Central memory CD8-positive, alpha-beta T cell (primary cell): Measurements from ENCODE around the gene FOXJ2.
A peak's percentile ranks its signal among the peaks of the same experiment; 100 is the strongest.

ENCODE experiments used
- ATAC-seq: fragments of 150-1000 bp; cut with Tn5 transposase; replicated peaks from 2 replicates; pipeline ENCODE4 v1.10.0; 2022; ENCODE audit warnings: mild to moderate bottlenecking, moderate FRiP score, moderate number of reproducible peaks; ENCODE audit not compliant: poor library complexity, severe bottlenecking; ENCODE audit errors: extremely low read depth
- DNase-seq, 2 donors: peaks; one replicate each; pipeline ENCODE4 v3.0.0; 2021; ENCODE audit warnings: low spot score in 2 of 2
- H3K27ac Mint-ChIP-seq: one replicate; pipeline ENCODE4 v1.8.0; 2022; ENCODE audit warnings: low read depth, mild to moderate bottlenecking, moderate library complexity, mixed read lengths
- H3K27me3 Mint-ChIP-seq: one replicate; pipeline ENCODE4 v1.8.0; 2022; ENCODE audit warnings: mixed read lengths
- H3K36me3 Mint-ChIP-seq: one replicate; pipeline ENCODE4 v1.8.0; 2022; ENCODE audit warnings: mild to moderate bottlenecking, moderate library complexity, mixed read lengths; ENCODE audit not compliant: insufficient read depth
- H3K4me1 Mint-ChIP-seq: one replicate; pipeline ENCODE4 v1.8.0; 2022; ENCODE audit warnings: mixed read lengths
- H3K4me3 Mint-ChIP-seq: one replicate; pipeline ENCODE4 v1.8.0; 2022; ENCODE audit warnings: mild to moderate bottlenecking, moderate library complexity, mixed read lengths
- H3K9me3 Mint-ChIP-seq: one replicate; pipeline ENCODE4 v1.8.0; 2022; ENCODE audit warnings: mixed read lengths

The FOXJ2 gene

DNA sequence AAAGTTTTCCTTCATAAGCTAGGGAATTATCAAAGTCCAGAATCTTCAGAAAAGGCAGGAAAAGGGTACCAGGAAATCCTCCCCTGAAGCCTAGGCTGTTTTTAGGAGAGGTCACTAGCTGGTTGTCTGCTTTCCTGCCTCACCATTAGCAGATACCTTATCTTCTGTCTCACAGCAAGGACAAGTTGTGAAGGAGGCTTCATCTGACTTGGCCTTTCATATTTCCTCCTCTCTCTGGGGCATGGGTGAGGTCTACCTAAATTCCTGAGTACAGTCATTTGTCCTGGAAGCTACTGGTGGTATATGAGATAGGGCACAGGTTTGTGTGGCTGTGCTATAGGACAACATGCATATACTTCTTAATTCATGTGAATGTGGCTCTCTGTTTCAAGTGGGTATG is 2.3 kb downstream of the FOXJ2 start:
- Mint-ChIP-seq H3K4me3 (peak overlapping the region; percentile 88), H3K4me1 (peaks cover 74% of the 10 kb centered on the region), H3K27ac (peak overlapping the region; percentile 90), H3K36me3 (peaks cover 13% of the 10 kb centered on the region), H3K27me3 (no peaks in the 10 kb centered on the region), H3K9me3 (no peaks in the 10 kb centered on the region)
- DNase-seq = no peak
- no peak for ATAC-seq

DNA sequence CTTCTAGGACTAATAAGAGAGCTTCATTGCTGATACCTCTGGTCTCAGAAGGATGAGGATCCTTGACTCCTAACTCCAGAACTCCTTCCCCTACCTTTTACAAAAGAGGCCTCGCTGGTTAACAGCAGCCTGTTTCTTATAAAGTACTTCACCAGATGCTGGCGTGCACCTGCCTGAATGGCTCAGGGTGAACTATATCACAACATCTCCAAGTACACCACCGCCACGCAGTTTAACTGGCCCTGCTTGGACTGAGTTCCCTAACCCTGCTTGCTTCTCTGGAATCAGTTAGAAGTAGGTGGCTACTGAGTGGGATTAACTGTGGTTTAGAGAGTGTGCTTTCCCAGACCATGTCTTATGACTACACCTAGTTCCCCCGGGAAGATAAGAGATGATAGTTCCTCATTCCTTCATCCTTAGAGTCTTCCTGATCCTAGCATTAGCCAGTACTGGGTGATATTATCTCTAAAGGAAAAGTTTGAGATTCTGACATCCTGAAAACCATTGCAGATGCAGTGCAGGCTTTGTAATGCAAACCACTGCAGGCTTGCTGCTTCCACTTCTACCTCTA is 3.0 kb downstream of the FOXJ2 start:
- peak overlapping the region; percentile 90 for H3K27ac Mint-ChIP-seq
- ATAC-seq (no peak), DNase-seq (no peak)
- H3K9me3 Mint-ChIP-seq = no peaks in the 10 kb centered on the region
- H3K4me1 Mint-ChIP-seq = peaks cover 75% of the 10 kb centered on the region
- peaks cover 16% of the 10 kb centered on the region for H3K36me3 Mint-ChIP-seq
- H3K4me3 Mint-ChIP-seq = peak overlapping the region; percentile 88
- H3K27me3 Mint-ChIP-seq = no peaks in the 10 kb centered on the region

DNA sequence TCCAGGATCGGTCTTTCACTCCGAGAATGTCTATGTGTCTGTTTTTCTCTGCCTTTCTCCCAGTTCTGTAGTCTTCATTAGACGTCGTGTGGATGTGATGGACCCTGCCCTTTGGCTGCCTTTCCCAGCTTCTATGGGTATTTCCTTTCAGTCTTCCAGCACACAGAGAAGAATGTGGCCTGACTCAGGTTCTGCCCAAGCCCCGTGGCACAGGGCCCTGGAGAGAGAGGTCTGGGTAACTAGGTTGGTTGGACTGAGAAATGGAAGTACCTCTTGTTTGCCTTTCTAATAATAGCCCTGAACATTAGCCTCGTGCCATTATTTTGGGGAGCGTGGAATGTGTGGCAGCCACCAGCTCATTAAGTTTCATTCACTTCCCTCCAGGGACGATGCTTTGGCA is 3.8 kb downstream of the FOXJ2 start:
- peaks cover 23% of the 10 kb centered on the region for H3K36me3 Mint-ChIP-seq
- no peaks in the 10 kb centered on the region for H3K27me3 Mint-ChIP-seq
- no peak overlapping the region for H3K4me3 Mint-ChIP-seq
- DNase-seq (no peak), ATAC-seq (no peak)
- H3K4me1 Mint-ChIP-seq = peaks cover 75% of the 10 kb centered on the region
- no peaks in the 10 kb centered on the region for H3K9me3 Mint-ChIP-seq
- peak overlapping the region; percentile 90 for H3K27ac Mint-ChIP-seq

DNA sequence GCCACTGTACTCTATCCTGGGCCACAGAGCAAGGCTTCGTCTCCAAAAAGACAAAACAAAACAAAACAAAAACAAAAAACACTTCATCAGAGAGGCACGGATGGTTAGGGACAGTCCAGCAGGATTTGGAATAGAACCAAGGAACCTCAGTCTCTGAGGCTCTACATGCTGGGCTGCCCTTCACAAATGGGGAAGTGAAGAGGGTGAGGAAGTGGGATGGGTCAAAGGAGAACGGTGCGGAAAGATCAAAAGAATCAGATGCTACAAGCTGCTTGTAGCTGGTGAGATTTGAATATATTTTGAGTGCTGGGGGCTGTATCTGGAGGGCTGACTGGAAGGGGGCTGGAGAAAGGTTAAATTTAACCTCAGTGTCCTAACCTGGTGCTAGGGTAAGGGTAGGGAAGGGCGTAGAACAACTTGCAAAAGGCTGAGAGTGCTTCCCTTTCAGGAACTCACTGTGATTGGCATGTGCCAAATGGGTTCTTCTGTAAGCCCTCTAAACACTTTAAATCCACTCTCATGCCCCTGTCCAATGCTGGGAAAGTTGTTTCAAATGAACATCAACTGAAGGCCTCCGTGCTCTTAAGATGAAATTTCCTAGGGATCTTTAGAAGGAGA is 4.6 kb downstream of the FOXJ2 start:
- H3K27ac Mint-ChIP-seq = peak overlapping the region; percentile 47
- H3K4me1 Mint-ChIP-seq = peaks cover 72% of the 10 kb centered on the region
- no peaks in the 10 kb centered on the region for H3K27me3 Mint-ChIP-seq
- H3K4me3 Mint-ChIP-seq = peak overlapping the region; percentile 58
- DNase-seq (no peak), ATAC-seq (no peak)
- no peaks in the 10 kb centered on the region for H3K9me3 Mint-ChIP-seq
- peaks cover 30% of the 10 kb centered on the region for H3K36me3 Mint-ChIP-seq

DNA sequence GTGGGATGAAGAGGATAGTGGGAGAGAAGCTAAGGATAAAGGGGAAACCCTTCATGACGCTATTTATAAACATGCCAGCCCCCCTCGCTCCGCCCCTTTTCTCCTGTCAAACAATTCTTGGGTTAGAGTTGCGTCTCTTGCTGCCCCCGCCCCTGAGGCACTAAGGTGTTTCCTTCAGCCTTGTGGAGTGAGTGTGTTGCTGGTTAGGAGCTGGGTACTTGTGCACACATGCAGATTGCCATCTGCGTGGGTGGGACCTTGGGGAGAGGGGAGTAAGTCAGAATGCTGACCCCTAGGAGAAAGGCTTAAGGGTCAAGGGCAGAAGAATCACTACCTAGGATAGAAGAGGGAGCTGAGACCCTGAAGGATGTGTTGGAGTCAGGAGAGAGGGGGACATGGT is 5.4 kb downstream of the FOXJ2 start:
- peaks cover 70% of the 10 kb centered on the region for H3K4me1 Mint-ChIP-seq
- no peak for DNase-seq
- H3K27me3 Mint-ChIP-seq = no peaks in the 10 kb centered on the region
- no peaks in the 10 kb centered on the region for H3K9me3 Mint-ChIP-seq
- H3K4me3 Mint-ChIP-seq = peak overlapping the region; percentile 58
- no peak for ATAC-seq
- peak overlapping the region; percentile 58 for H3K27ac Mint-ChIP-seq
- H3K36me3 Mint-ChIP-seq = peaks cover 33% of the 10 kb centered on the region

DNA sequence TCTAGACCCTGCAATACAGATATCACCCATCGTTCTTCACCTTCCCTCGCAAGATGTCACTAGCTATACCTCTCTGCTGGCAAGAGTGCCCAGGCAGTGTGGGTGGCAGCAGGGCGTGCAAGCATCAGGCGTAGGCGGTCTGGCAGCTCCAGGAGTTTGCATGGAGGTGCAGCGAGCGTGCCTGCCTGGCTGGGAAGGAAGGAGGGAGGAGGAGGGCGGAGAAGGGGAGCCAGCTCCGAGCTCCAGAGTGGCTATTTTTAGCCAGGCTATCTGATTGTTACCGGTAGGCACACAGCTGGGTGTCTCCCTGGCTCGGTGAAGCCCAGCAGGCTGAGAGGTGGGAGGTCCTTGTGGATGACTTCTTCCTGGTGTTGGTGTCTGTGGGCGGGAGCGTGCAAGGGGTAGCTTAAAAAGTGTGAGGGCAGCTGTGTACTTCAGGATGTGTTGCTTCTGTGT is 6.2 kb downstream of the FOXJ2 start:
- Mint-ChIP-seq H3K27ac (peak overlapping the region; percentile 58), H3K36me3 (peaks cover 35% of the 10 kb centered on the region), H3K27me3 (no peaks in the 10 kb centered on the region), H3K4me3 (peak overlapping the region; percentile 58), H3K4me1 (peaks cover 63% of the 10 kb centered on the region), H3K9me3 (no peaks in the 10 kb centered on the region)
- no peak for DNase-seq
- peak; percentile 59 for ATAC-seq

DNA sequence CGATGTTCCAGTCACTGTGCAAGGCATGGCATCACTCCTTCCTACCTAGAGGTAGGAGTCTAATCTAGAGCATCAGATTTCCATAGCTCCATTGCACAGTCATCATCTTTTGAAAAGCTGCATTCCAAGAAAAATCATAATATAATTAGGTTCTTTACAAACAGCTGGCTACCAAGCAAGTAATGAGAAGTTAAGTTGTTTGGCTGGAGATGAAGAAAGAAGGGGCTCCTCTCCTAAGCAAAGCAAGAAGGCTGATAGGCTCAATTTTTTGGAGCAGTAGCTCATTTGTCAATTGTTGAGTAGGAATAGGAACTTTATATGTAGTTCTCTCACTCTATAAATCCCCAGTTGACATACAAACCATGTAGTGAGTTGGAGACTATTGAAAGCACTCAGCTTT is 8.3 kb downstream of the FOXJ2 start:
- Mint-ChIP-seq H3K27ac (no peak overlapping the region), H3K27me3 (no peaks in the 10 kb centered on the region), H3K4me3 (no peak overlapping the region), H3K9me3 (no peaks in the 10 kb centered on the region), H3K36me3 (peaks cover 52% of the 10 kb centered on the region), H3K4me1 (peaks cover 42% of the 10 kb centered on the region)
- DNase-seq (no peak), ATAC-seq (no peak)

DNA sequence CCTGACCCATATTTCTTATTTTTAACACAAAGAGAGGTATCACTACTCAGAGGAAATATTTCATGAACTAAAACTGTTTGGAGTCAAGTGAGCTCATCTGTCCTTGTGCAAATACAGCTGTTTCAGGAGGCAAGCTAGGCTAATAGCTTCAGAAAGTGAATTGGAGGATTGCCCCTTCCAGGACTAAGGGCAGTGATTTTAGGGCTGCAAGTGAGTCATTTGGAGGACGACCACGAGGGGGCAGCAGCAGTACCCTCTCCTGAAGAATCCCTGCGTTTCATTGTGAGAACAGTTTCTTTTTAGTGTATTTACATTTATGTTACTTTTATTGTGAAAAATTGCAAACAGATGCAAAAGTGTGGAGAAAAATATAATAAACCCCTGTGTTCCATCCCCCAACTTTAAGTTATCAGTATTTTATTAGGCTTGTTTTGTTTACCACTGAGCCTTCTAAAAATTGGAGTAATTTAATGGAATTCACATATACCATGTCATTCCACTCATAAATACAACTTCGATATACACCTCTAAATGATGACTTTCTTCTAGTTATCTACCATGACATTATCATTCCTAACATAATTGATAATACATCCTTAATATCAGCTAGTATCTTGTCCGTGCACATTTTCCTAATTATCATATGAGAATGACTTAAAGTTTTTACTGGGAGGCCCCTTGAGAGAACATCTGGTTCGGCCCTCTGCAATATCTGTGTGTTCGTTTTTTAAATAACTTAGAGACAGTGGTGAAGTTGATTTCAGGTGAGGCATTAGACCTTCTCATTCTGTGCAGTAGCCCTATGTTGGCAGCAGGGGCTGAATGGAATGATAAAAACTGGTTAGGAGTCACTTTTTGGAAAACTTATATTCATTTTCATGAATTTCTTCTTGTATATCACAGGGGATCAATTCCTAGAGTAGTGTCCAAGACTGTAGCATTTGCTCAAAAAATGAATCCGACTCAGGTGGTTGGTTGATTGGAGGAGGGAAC is 13.7 kb downstream of the FOXJ2 start:
- H3K4me3 Mint-ChIP-seq = no peak overlapping the region
- no peaks in the 10 kb centered on the region for H3K27me3 Mint-ChIP-seq
- H3K27ac Mint-ChIP-seq = no peak overlapping the region
- peak; percentile 66 to 76 for DNase-seq
- peak; percentile 60 for ATAC-seq
- H3K36me3 Mint-ChIP-seq = peaks cover 71% of the 10 kb centered on the region
- H3K9me3 Mint-ChIP-seq = no peaks in the 10 kb centered on the region
- H3K4me1 Mint-ChIP-seq = peaks cover 6% of the 10 kb centered on the region

DNA sequence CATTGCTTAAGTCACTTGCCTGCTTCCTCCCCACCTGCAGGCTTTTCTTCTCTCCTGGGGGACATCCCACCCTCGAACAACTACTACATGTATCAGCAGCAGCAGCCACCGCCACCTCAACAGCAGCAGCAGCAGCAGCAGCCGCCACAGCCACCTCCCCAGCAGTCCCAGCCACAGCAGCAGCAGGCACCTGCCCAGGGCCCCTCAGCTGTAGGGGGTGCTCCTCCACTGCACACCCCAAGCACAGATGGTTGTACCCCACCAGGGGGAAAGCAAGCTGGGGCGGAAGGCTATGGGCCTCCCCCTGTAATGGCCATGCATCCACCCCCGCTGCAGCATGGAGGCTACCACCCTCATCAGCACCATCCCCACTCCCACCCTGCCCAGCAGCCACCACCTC is 15.3 kb downstream of the FOXJ2 start:
- Mint-ChIP-seq H3K27me3 (no peaks in the 10 kb centered on the region), H3K27ac (peak overlapping the region; percentile 59), H3K36me3 (peaks cover 70% of the 10 kb centered on the region), H3K4me1 (peaks cover 6% of the 10 kb centered on the region), H3K4me3 (no peak overlapping the region), H3K9me3 (no peaks in the 10 kb centered on the region)
- DNase-seq (no peak), ATAC-seq (no peak)

DNA sequence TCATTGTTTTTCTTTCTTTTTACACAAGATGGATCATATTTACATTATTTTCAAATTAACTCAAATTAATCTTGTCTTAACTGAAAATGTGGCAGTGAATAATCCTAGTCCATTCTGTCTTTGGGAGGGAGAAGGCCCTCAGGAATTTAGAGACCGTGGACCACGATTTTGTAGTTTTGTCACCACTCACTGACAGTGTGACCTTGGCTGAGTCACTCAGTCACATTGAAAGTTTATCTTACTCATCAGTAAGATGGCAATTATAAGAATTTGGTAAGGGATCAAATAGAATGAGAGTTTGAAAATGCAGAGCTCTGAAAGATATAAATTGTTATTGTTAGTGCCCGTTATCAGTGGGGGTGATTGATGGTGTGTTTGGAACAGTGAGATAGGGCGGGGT is 16.4 kb downstream of the FOXJ2 start:
- Mint-ChIP-seq H3K4me1 (peaks cover 6% of the 10 kb centered on the region), H3K27ac (no peak overlapping the region), H3K27me3 (no peaks in the 10 kb centered on the region), H3K4me3 (no peak overlapping the region), H3K36me3 (peaks cover 71% of the 10 kb centered on the region), H3K9me3 (no peaks in the 10 kb centered on the region)
- ATAC-seq = no peak
- DNase-seq = no peak

DNA sequence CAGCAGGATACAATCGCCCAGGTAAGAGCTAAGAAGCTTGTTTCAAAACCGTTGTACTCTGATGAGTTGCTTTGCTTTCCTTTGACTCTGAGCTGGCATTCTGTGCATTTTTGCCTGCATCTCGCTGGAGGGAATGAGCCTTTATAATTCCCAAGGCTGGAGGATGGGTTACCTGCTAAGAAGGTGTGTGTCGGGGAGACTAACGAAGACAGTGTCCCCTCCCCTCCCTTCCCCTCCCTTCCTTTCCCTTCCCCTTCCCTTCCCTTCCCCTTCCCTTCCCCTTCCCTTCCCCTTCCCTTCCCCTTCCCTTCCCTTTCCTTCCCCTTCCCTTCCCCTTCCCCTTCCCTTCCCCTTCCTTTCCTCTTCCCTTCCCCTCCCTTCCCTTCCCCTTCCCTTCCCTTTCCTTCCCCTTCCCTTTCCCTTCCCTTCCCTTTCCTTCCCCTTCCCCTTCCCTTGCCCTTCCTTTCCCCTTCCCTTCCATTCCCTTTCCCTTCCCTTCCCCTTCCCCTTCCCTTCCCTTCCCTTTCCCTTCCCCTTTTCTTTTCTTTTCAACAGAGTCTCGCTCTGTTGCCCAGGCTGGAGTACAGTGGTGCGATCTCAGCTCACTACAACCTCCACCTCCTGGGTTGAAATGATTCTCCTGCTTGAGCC is 18.2 kb downstream of the FOXJ2 start:
- H3K27ac Mint-ChIP-seq = no peak overlapping the region
- ATAC-seq = no peak
- no peaks in the 10 kb centered on the region for H3K9me3 Mint-ChIP-seq
- no peak overlapping the region for H3K4me3 Mint-ChIP-seq
- DNase-seq = no peak
- no peaks in the 10 kb centered on the region for H3K27me3 Mint-ChIP-seq
- peaks cover 60% of the 10 kb centered on the region for H3K36me3 Mint-ChIP-seq
- H3K4me1 Mint-ChIP-seq = peaks cover 6% of the 10 kb centered on the region

DNA sequence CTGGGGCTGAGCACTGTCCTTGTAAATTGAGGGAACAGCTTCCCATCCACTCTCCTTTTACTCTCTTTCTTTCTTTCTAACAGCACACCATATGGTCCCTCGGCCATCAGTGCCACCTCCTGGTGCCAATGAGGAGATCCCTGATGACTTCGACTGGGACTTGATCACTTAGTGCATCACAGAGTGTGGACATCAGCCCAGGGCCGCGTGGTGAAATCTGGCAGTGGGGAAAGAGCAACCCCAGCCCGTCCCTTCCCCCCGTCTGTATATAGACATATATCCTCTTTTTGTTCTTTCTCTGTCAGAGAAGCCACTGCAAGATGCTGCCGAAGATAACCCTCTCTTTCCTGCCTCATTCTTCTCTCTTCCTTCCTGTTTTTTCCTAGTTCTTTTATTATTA is 20.2 kb downstream of the FOXJ2 start:
- DNase-seq (no peak), ATAC-seq (no peak)
- no peaks in the 10 kb centered on the region for H3K9me3 Mint-ChIP-seq
- no peak overlapping the region for H3K27ac Mint-ChIP-seq
- H3K4me3 Mint-ChIP-seq = no peak overlapping the region
- H3K27me3 Mint-ChIP-seq = no peaks in the 10 kb centered on the region
- H3K4me1 Mint-ChIP-seq = no peaks in the 10 kb centered on the region
- peaks cover 48% of the 10 kb centered on the region for H3K36me3 Mint-ChIP-seq
